Measurements from ENCODE around the gene TNFRSF8. TPM values are rescaled to one million over a fixed set of nuclear protein-coding genes. Genes with fewer than 3 reads are reported as not detected.
A peak's percentile ranks its signal among the peaks of the same experiment; 100 is the strongest.

The TNFRSF8 gene
- total RNA-seq, 1 experiment from 2014 or later: 2.9 TPM

DNA sequence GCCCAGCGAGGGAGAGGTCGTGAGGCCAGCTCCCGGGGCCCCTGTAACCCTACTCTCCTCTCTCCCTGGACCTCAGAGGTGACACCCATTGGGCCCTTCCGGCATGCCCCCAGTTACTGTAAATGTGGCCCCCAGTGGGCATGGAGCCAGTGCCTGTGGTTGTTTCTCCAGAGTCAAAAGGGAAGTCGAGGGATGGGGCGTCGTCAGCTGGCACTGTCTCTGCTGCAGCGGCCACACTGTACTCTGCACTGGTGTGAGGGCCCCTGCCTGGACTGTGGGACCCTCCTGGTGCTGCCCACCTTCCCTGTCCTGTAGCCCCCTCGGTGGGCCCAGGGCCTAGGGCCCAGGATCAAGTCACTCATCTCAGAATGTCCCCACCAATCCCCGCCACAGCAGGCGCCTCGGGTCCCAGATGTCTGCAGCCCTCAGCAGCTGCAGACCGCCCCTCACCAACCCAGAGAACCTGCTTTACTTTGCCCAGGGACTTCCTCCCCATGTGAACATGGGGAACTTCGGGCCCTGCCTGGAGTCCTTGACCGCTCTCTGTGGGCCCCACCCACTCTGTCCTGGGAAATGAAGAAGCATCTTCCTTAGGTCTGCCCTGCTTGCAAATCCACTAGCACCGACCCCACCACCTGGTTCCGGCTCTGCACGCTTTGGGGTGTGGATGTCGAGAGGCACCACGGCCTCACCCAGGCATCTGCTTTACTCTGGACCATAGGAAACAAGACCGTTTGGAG, 80.0 kb downstream of the TNFRSF8 start:
- Mint-ChIP-seq H3K4me3 (no peak overlapping the region), H3K36me3 (ENCODE audit: insufficient read depth in 1 of 3, low read depth in 3 of 3) (no peaks in the 10 kb centered on the region; a peak in 1 of 7 replicates), H3K9me3 (no peaks in the 10 kb centered on the region), H3K27me3 (ENCODE audit: low read depth) (peaks cover 3% of the 10 kb centered on the region), H3K27ac (peak overlapping the region in 2 of 3 experiments; percentile 13 to 81; a peak in 2 of 7 replicates), H3K4me1 (peaks cover 9 to 23% of the 10 kb centered on the region in 2 experiments)
- Histone ChIP-seq H3T11ph (ENCODE audit: low read length) (no peak overlapping the region), H4K20me1 (ENCODE audit: control insufficient read depth, insufficient read depth, insufficient read length) (no peaks in the 10 kb centered on the region), H2BK12ac (ENCODE audit: insufficient read length, low read depth, low read length) (no peak overlapping the region), H4K8ac (replicated peaks; ENCODE audit: insufficient read length, low read depth, low read length) (no peak overlapping the region), H2BK5ac (ENCODE audit: insufficient read length, low read length) (no peak overlapping the region), H3K79me1 (ENCODE audit: insufficient read depth, low read depth, low read length, poor library complexity, severe bottlenecking) (no peaks in the 10 kb centered on the region), H3K27me3 (ENCODE audit: insufficient read depth, low read length) (no peaks in the 10 kb centered on the region), H3K27ac (ENCODE audit: insufficient read length, low read depth, low read length) (no peak overlapping the region), H3K56ac (ENCODE audit: insufficient read length, low read depth, low read length) (no peak overlapping the region), H3K14ac (ENCODE audit: insufficient read depth, low read length) (no peak overlapping the region), H3K4me2 (ENCODE audit: insufficient read depth, insufficient read length, low read length) (no peak overlapping the region), H2BK120ac (ENCODE audit: low read depth, low read length, poor library complexity, severe bottlenecking) (no peak overlapping the region), H4K91ac (ENCODE audit: insufficient read length, low read depth, low read length) (no peak overlapping the region), H3K9me3 (ENCODE audit: control insufficient read depth, low read depth, low read length) (no peaks in the 10 kb centered on the region), H2BK15ac (ENCODE audit: low read depth, low read length) (no peak overlapping the region), H3K23ac (ENCODE audit: insufficient read length, low read depth, low read length) (no peak overlapping the region), H3K4me1 (ENCODE audit: insufficient read depth, low read length) (no peaks in the 10 kb centered on the region), H3K23me2 (ENCODE audit: insufficient read length, low read depth, low read length, poor library complexity, severe bottlenecking) (no peaks in the 10 kb centered on the region), H2BK20ac (ENCODE audit: low read depth, low read length, poor library complexity, severe bottlenecking) (no peak overlapping the region), H2AK5ac (ENCODE audit: insufficient read length, low read length) (no peak overlapping the region), H3K79me2 (ENCODE audit: insufficient read depth, low read length) (no peaks in the 10 kb centered on the region), H2AFZ (ENCODE audit: low read length) (no peak overlapping the region), H3K18ac (ENCODE audit: insufficient read length, low read depth, low read length) (no peak overlapping the region), H3K4ac (ENCODE audit: low read depth, low read length) (no peak overlapping the region), H3K9ac (ENCODE audit: extremely low read depth, insufficient read length, low read length) (no peak overlapping the region), H4K5ac (ENCODE audit: insufficient read length, low read depth, low read length) (no peak overlapping the region)
- no CpG with 5 or more reads among the region's 21 CpGs for WGBS (ENCODE audit: extremely low coverage, insufficient read length, low lambda C conversion rate)
- TF ChIP-seq, protein P1, sequence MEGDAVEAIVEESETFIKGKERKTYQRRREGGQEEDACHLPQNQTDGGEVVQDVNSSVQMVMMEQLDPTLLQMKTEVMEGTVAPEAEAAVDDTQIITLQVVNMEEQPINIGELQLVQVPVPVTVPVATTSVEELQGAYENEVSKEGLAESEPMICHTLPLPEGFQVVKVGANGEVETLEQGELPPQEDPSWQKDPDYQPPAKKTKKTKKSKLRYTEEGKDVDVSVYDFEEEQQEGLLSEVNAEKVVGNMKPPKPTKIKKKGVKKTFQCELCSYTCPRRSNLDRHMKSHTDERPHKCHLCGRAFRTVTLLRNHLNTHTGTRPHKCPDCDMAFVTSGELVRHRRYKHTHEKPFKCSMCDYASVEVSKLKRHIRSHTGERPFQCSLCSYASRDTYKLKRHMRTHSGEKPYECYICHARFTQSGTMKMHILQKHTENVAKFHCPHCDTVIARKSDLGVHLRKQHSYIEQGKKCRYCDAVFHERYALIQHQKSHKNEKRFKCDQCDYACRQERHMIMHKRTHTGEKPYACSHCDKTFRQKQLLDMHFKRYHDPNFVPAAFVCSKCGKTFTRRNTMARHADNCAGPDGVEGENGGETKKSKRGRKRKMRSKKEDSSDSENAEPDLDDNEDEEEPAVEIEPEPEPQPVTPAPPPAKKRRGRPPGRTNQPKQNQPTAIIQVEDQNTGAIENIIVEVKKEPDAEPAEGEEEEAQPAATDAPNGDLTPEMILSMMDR (conservative IDR thresholded peaks at IDR 0.05): no peak
- DNase-seq: no peak
